Muscle of leg (tissue), 16 donors: ENCODE data around the gene CTNNA1. TPM values are rescaled to one million over a fixed set of nuclear protein-coding genes. Genes with fewer than 3 reads are reported as not detected.
"Not testable (repeated sequence)": the region's sequence is repeated elsewhere in the genome, so short reads cannot be mapped to it uniquely, and the experiment has no call there.

Source experiments
- DNase-seq: peaks from one replicate; pipeline ENCODE4 v3.0.0; 2013
- H3K27ac ChIP-seq: one replicate; pipeline ENCODE4 v1.5.1; 2013; ENCODE audit warnings: mild to moderate bottlenecking, low read length, control low read depth
- H3K27me3 ChIP-seq: one replicate; pipeline ENCODE4 v1.6.1; 2013; ENCODE audit warnings: low read length; ENCODE audit not compliant: control insufficient read depth, insufficient read depth
- H3K36me3 ChIP-seq: one replicate; pipeline ENCODE4 v1.6.1; 2013; ENCODE audit warnings: low read length; ENCODE audit not compliant: control insufficient read depth, insufficient read depth
- H3K4me1 ChIP-seq: one replicate; pipeline ENCODE4 v1.6.1; 2013; ENCODE audit warnings: low read length; ENCODE audit not compliant: control insufficient read depth, insufficient read depth
- H3K4me3 ChIP-seq: one replicate; pipeline ENCODE4 v1.5.1; 2013; ENCODE audit warnings: low read length, control low read depth
- H3K9me3 ChIP-seq: replicated peaks from 2 replicates; pipeline ENCODE4 v1.6.1; 2013; ENCODE audit warnings: low read depth, low read length; ENCODE audit not compliant: control insufficient read depth
- WGBS: methylation state at CpG from one replicate; pipeline ENCODE4 v1.1.5; 2013; ENCODE audit warnings: missing lambda C conversion rate; ENCODE audit not compliant: insufficient coverage; 5-methylcytosine and 5-hydroxymethylcytosine counted together
- long read RNA-seq, 11 donors: transcript quantifications; one replicate each; lab custom pipeline, GENCODE V29; 2026
- polyA plus RNA-seq, 8 donors: library from polyadenylated mRNA; unstranded; fragments of 120-200 nt; gene quantifications; one replicate each; pipeline versions ENCODE4 v1.2.1 to v1.2.3, GENCODE V29; 2013; ENCODE audit warnings: inconsistent platforms in 1 of 8, low replicate concordance in 1 of 8; ENCODE audit not compliant: insufficient read length in 8 of 8, insufficient read depth in 1 of 8
- total RNA-seq: library from RNA; stranded (reverse); fragments of 120-200 nt; gene quantifications from one replicate; pipeline ENCODE4 v1.2.4, GENCODE V29; 2013

The CTNNA1 gene
- total RNA-seq (247 TPM), polyA plus RNA-seq (100 to 1,000 TPM; 248 to 344 (median 300) TPM)
- long read RNA-seq, donor 1, transcript CTNNA1-201 (18 exons, 3,756 nt): major isoform, 23 of 63 reads
- long read RNA-seq, donor 1, partial matches to known transcripts: 36 of 63 reads
- long read RNA-seq, donor 1, other reads (novel, unspliced or antisense): 0 of 63 reads
- long read RNA-seq, donor 2, partial matches to known transcripts: 0 of 3 reads
- long read RNA-seq, donor 2, other reads (novel, unspliced or antisense): 0 of 3 reads
- long read RNA-seq, donor 3, transcript CTNNA1-236 (2 exons, 2,044 nt): minor isoform, 8 of 145 reads
- long read RNA-seq, donor 3, transcript CTNNA1-201 (18 exons, 3,756 nt): major isoform, 30 of 145 reads
- long read RNA-seq, donor 3, partial matches to known transcripts: 105 of 145 reads
- long read RNA-seq, donor 3, other reads (novel, unspliced or antisense): 0 of 145 reads
- long read RNA-seq, donor 4, transcript CTNNA1-201 (18 exons, 3,756 nt): major isoform, 11 of 29 reads
- long read RNA-seq, donor 4, partial matches to known transcripts: 14 of 29 reads
- long read RNA-seq, donor 4, other reads (novel, unspliced or antisense): 0 of 29 reads
- long read RNA-seq, donor 5, transcript CTNNA1-201 (18 exons, 3,756 nt): major isoform, 54 of 266 reads
- long read RNA-seq, donor 5, transcript CTNNA1-236 (2 exons, 2,044 nt): minor isoform, 17 of 266 reads
- long read RNA-seq, donor 5, partial matches to known transcripts: 192 of 266 reads
- long read RNA-seq, donor 5, other reads (novel, unspliced or antisense): 0 of 266 reads
- long read RNA-seq, donor 6, transcript CTNNA1-236 (2 exons, 2,044 nt): minor isoform, 18 of 143 reads
- long read RNA-seq, donor 6, transcript CTNNA1-201 (18 exons, 3,756 nt): major isoform, 56 of 143 reads
- long read RNA-seq, donor 6, partial matches to known transcripts: 67 of 143 reads
- long read RNA-seq, donor 6, other reads (novel, unspliced or antisense): 0 of 143 reads
- long read RNA-seq, donor 7, transcript CTNNA1-201 (18 exons, 3,756 nt): major isoform, 27 of 115 reads
- long read RNA-seq, donor 7, transcript CTNNA1-236 (2 exons, 2,044 nt): minor isoform, 6 of 115 reads
- long read RNA-seq, donor 7, partial matches to known transcripts: 79 of 115 reads
- long read RNA-seq, donor 7, other reads (novel, unspliced or antisense): 0 of 115 reads
- long read RNA-seq, donor 8, transcript CTNNA1-236 (2 exons, 2,044 nt): minor isoform, 6 of 52 reads
- long read RNA-seq, donor 8, transcript CTNNA1-201 (18 exons, 3,756 nt): major isoform, 28 of 52 reads
- long read RNA-seq, donor 8, partial matches to known transcripts: 15 of 52 reads
- long read RNA-seq, donor 8, other reads (novel, unspliced or antisense): 0 of 52 reads
- long read RNA-seq, donor 9, transcript CTNNA1-201 (18 exons, 3,756 nt): major isoform, 32 of 83 reads
- long read RNA-seq, donor 9, transcript CTNNA1-236 (2 exons, 2,044 nt): minor isoform, 9 of 83 reads
- long read RNA-seq, donor 9, partial matches to known transcripts: 35 of 83 reads
- long read RNA-seq, donor 9, other reads (novel, unspliced or antisense): 0 of 83 reads
- long read RNA-seq, donor 10, transcript CTNNA1-201 (18 exons, 3,756 nt): major isoform, 27 of 50 reads
- long read RNA-seq, donor 10, partial matches to known transcripts: 16 of 50 reads
- long read RNA-seq, donor 10, other reads (novel, unspliced or antisense): 0 of 50 reads
- long read RNA-seq, donor 11, transcript CTNNA1-201 (18 exons, 3,756 nt): major isoform, 28 of 79 reads
- long read RNA-seq, donor 11, transcript CTNNA1-236 (2 exons, 2,044 nt): minor isoform, 9 of 79 reads
- long read RNA-seq, donor 11, partial matches to known transcripts: 41 of 79 reads
- long read RNA-seq, donor 11, other reads (novel, unspliced or antisense): 0 of 79 reads

GRCh38 chr5:138752951-138753793 is at the start of gene CTNNA1:
Gene CTNNA1 (plus strand): TSS chr5:138753425. CDS start chr5:138781925, 28,500 bp downstream.
- H3K27me3 ChIP-seq: no peaks in the 10 kb centered on the region
- no peaks in the 10 kb centered on the region for H3K9me3 ChIP-seq
- peak; percentile 85 for DNase-seq
- 1% methylated on average over 78 of the region's 102 CpGs for WGBS
- peaks cover 28% of the 10 kb centered on the region for H3K36me3 ChIP-seq
- H3K4me1 ChIP-seq: peaks cover 22% of the 10 kb centered on the region
- peak within 1 kb of the TSS; percentile 78 for H3K4me3 ChIP-seq
- peak within 1 kb of the TSS; percentile 99 for H3K27ac ChIP-seq

- not testable (repeated sequence) for H3K27ac ChIP-seq, H3K9me3 ChIP-seq, H3K27me3 ChIP-seq, H3K4me1 ChIP-seq, H3K4me3 ChIP-seq, DNase-seq, H3K36me3 ChIP-seq
- no CpG with 5 or more reads among the region's 3 CpGs for WGBS
These were observed 49.4 kb upstream of the CTNNA1 start for GRCh38 chr5:138703777-138704176.

GRCh38 chr5:138705007-138705406 is 48.2 kb upstream of the CTNNA1 start:
- no CpG with 5 or more reads among the region's 3 CpGs for WGBS
- DNase-seq: no peak

GRCh38 chr5:138705567-138705966 is 47.7 kb upstream of the CTNNA1 start:
- Histone ChIP-seq H3K36me3 (no peaks in the 10 kb centered on the region), H3K27ac (no peak overlapping the region), H3K27me3 (peaks cover 5% of the 10 kb centered on the region), H3K4me1 (no peaks in the 10 kb centered on the region), H3K9me3 (no peaks in the 10 kb centered on the region), H3K4me3 (no peak overlapping the region)
- no peak for DNase-seq
- no CpG with 5 or more reads among the region's 1 CpG for WGBS

More at GRCh38 chr5:138705007-138705406, 48.2 kb upstream of the CTNNA1 start:
- Histone ChIP-seq H3K9me3 (no peaks in the 10 kb centered on the region), H3K4me3 (no peak overlapping the region), H3K27me3 (peaks cover 5% of the 10 kb centered on the region), H3K4me1 (no peaks in the 10 kb centered on the region), H3K36me3 (no peaks in the 10 kb centered on the region), H3K27ac (no peak overlapping the region)

GRCh38 chr5:138706655-138707480 is 46.4 kb upstream of the CTNNA1 start:
- Histone ChIP-seq H3K36me3 (no peaks in the 10 kb centered on the region), H3K9me3 (no peaks in the 10 kb centered on the region), H3K4me3 (no peak overlapping the region), H3K4me1 (no peaks in the 10 kb centered on the region), H3K27ac (no peak overlapping the region), H3K27me3 (peaks cover 4% of the 10 kb centered on the region)
- peak; percentile 68 for DNase-seq
- 83% methylated on average over 3 of the region's 10 CpGs for WGBS

- H3K27ac ChIP-seq: no peak overlapping the region
- no peaks in the 10 kb centered on the region for H3K36me3 ChIP-seq
- H3K4me3 ChIP-seq: no peak overlapping the region
- DNase-seq: no peak
- H3K27me3 ChIP-seq: peaks cover 3% of the 10 kb centered on the region
- no CpG with 5 or more reads among the region's 6 CpGs for WGBS
- H3K4me1 ChIP-seq: no peaks in the 10 kb centered on the region
- H3K9me3 ChIP-seq: no peaks in the 10 kb centered on the region
These were observed 44.4 kb upstream of the CTNNA1 start for GRCh38 chr5:138708791-138709190.

GRCh38 chr5:138709202-138709601 is 44.0 kb upstream of the CTNNA1 start:
- no CpG with 5 or more reads among the region's 9 CpGs for WGBS
- Histone ChIP-seq H3K27ac (no peak overlapping the region), H3K4me1 (no peaks in the 10 kb centered on the region), H3K36me3 (no peaks in the 10 kb centered on the region), H3K27me3 (peaks cover 3% of the 10 kb centered on the region), H3K9me3 (no peaks in the 10 kb centered on the region), H3K4me3 (no peak overlapping the region)
- no peak for DNase-seq

- no peaks in the 10 kb centered on the region for H3K9me3 ChIP-seq
- no peak for DNase-seq
- no peaks in the 10 kb centered on the region for H3K4me1 ChIP-seq
- WGBS: 88% methylated on average over 6 of the region's 6 CpGs
- peaks cover 2% of the 10 kb centered on the region for H3K27me3 ChIP-seq
- H3K36me3 ChIP-seq: no peaks in the 10 kb centered on the region
- H3K4me3 ChIP-seq: no peak overlapping the region
- H3K27ac ChIP-seq: no peak overlapping the region
These were observed 42.1 kb upstream of the CTNNA1 start for GRCh38 chr5:138711087-138711486.
